ENCODE measurements around the gene OR51M1.
"Not testable (repeated sequence)": the region's sequence is repeated elsewhere in the genome, so short reads cannot be mapped to it uniquely, and the experiment has no call there.

OR51M1 gene

DNA sequence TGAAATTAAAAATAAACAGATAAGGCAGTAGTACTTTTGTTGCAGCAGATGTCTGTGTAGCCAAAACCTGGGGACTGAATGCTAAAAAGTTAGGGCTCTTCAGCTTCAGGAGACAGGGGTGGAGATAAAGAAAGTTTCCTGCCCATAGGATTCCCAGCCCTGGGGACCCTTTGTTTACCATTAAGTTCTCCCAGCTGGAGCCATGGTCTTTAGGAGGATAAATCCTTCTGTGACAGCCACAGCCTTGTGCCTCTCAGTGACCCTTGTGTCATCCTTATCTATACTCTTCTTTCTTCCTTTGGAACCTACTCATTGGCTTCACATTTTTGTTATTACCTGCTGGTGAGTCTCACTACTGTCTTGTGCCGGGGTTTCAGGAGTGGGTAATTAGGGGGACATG lies at the start of gene OR51M1:
OR51M1 (plus strand) TSS at position 237 of the 400 bp plus-strand sequence. CDS start 5,587 bp downstream, outside the sequence.
- no peak within 1 kb of the TSS for H3K27ac ChIP-seq
- no peak for TF ChIP-seq CTCF (conservative IDR thresholded peaks at IDR 0.05)

- no peak for TF ChIP-seq CTCF (conservative IDR thresholded peaks at IDR 0.05)
- H3K27ac ChIP-seq, result no peak overlapping the region
These were observed 48.4 kb upstream of the OR51M1 start for GRCh38 chr11:5335170-5335569.

- no peak for TF ChIP-seq CTCF (conservative IDR thresholded peaks at IDR 0.05)
These were observed 47.3 kb upstream of the OR51M1 start for GRCh38 chr11:5336331-5336730.

DNA sequence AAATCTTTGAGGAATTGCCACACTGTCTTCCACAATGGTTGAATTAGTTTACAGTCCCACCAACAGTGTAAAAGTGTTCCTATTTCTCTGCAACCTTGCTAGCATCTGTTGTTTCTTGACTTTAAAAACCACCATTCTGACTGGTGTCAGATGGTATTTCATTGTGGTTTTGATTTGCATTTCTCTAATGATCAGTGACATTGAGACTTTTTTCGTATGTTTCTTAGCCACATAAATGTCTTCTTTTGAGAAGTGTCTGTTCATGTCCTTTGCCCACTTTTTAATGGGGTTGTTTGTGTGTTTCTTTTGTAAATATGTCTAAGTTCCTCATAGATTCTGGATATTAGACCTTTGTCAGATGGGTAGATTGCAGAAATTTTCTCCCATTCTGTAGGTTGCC lies 46.4 kb upstream of the OR51M1 start:
- not testable (repeated sequence) for H3K27ac ChIP-seq

More at GRCh38 chr11:5336331-5336730, 47.3 kb upstream of the OR51M1 start:
- no peak overlapping the region for H3K27ac ChIP-seq

- no peak overlapping the region for H3K27ac ChIP-seq
These were observed 43.8 kb upstream of the OR51M1 start for GRCh38 chr11:5339771-5340322.

DNA sequence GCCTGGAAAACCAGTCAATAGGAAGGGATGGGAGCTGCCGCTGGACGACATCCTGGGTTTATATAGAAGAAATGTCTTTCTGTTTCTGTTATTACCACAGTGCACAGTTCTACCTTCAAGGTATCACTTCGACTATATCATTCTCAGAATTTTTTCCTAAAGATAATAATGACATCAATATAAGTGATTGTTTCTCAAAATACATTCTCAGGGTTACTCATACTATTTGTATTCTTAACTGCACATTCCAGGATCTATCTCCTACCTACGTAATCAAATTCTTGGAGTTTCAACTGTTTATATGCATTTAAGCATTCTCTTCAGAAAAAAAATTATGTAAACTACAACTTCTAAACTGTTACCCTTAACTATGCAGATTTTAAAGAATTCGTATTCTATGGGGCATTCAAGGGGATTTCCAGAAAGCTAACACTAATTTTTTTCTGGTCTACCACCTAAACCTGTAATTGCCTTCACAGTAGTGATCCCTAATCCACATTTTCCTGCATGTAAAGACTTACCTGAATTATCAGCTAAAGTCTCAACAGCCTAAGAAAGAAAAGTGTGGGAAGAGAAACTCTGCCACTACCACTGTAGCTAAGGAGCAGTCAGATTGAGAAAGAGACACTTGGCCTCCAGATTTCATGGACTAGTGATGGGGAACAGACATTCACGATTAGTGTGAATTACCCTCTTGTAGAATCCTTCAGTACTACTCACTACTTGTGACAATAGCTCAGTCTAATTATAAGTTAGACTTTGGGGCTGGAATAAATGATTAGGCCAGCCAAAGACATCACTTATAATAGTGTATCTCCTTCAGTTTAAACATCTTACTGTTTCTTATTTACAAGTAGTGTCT lies 39.9 kb upstream of the OR51M1 start, which contains the start of gene OR51B5:
OR51B5 (minus strand) TSS at position 51 of the 862 bp plus-strand sequence; CDS start at position 51, 0 bp downstream.
- no peak within 1 kb of the TSS for H3K27ac ChIP-seq
- no peak for TF ChIP-seq CTCF (conservative IDR thresholded peaks at IDR 0.05)

More at GRCh38 chr11:5339771-5340322, 43.8 kb upstream of the OR51M1 start:
- no peak for TF ChIP-seq CTCF (conservative IDR thresholded peaks at IDR 0.05)

DNA sequence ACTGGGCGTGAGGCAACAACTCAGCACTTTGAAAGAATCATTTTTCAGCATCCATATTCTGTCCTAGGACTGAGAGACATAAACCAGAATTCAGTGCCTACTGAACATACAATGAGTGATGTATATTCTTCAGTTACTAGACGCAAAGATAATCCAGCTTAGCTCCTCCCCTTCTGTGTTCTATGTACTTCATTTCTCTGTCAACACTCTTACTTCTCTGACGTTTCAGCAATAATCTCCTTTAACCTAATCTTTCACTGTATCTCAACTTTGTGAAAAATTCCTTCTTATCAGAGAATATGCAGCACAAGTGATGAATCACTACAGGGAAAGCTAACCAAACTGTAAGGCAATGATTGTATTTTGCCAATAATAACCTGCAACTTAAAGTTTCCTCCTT lies 37.8 kb upstream of the OR51M1 start:
- no peak overlapping the region for H3K27ac ChIP-seq
- TF ChIP-seq CTCF (conservative IDR thresholded peaks at IDR 0.05), result no peak
